ENCODE results near the gene TULP1.

- TF ChIP-seq CTCF (IDR thresholded peaks at IDR 0.05) = no peak
- no peak for TF ChIP-seq POLR2A (IDR thresholded peaks at IDR 0.05; ENCODE audit: low read depth)
- peak; percentile 65 to 83 for TF ChIP-seq POLR2AphosphoS5 (IDR thresholded peaks at IDR 0.05)
- TF ChIP-seq EP300 (IDR thresholded peaks at IDR 0.05) = peak; percentile 15
Measured at GRCh38 chr6:35489995-35490791, 22.5 kb downstream of the TULP1 start.
